Endothelial cell of umbilical vein (primary cell): ENCODE data around the gene TMEM223. TPM values are rescaled to one million over a fixed set of nuclear protein-coding genes. Genes with fewer than 3 reads are reported as not detected.
"Not testable (repeated sequence)": the region's sequence is repeated elsewhere in the genome, so short reads cannot be mapped to it uniquely, and the experiment has no call there.

Experiments used
- Bru-seq: library from RNA; stranded (reverse); fragments of 400-500 nt; gene quantifications from one replicate; lab custom pipeline; 2021; lab: Mats Ljungman, UMichigan
- BruChase-seq, 2 experiments: library from RNA; stranded (reverse); fragments of 400-500 nt; gene quantifications; one replicate each; lab custom pipeline; 2021; lab: Mats Ljungman, UMichigan
- BruUV-seq: library from RNA; stranded (reverse); fragments of 400-500 nt; replicated peaks from 2 replicates; lab custom pipeline; 2021; lab: Mats Ljungman, UMichigan
- CTCF ChIA-PET: fragments of 300-600, 350-600 bp; sonication (Branson Sonifier 250); formaldehyde crosslinking; loops from one replicate; lab custom pipeline; 2021; ENCODE audit warnings: antibody characterized with exemption, inconsistent platforms; lab: Charles Lee
- POLR2A ChIA-PET: fragments of 300-600, 350-600 bp; sonication (Branson Sonifier 250); formaldehyde crosslinking; loops from one replicate; lab custom pipeline; 2021; ENCODE audit warnings: antibody characterized with exemption, inconsistent platforms; lab: Charles Lee
- DNase-seq: peaks from one replicate; pipeline ENCODE4 v3.0.0-alpha.2; 2011; ENCODE audit warnings: low read depth, low spot score
- FAIRE-seq: peaks from 2 replicates; lab custom pipeline; 2011; peaks lifted over from hg19 to GRCh38; lab: Jason Lieb, UNC
- H2AFZ ChIP-seq: 2 replicates; pipeline ENCODE4 v1.6.0; 2012; ENCODE audit warnings: low read depth, low read length, control low read depth, inconsistent platforms
- H3K27ac ChIP-seq: 2 replicates; pipeline ENCODE4 v1.5.1; 2011; ENCODE audit warnings: low read depth, mild to moderate bottlenecking, control low read depth, low read length, moderate library complexity; ENCODE audit not compliant: insufficient read depth
- H3K27me3 ChIP-seq, 2 experiments: 2 replicates each; pipeline versions ENCODE4 v1.6.0 to v1.6.1; 2011; ENCODE audit warnings: low read length in 2 of 2, mixed read lengths in 1 of 2; ENCODE audit not compliant: control insufficient read depth in 2 of 2, insufficient read depth in 2 of 2
- H3K36me3 ChIP-seq, 2 experiments: 2 replicates in 1 of 2; 3 replicates in 1 of 2; pipeline ENCODE4 v1.5.1; 2011; ENCODE audit warnings: low read length in 2 of 2, mild to moderate bottlenecking in 1 of 2, moderate library complexity in 1 of 2; ENCODE audit not compliant: control insufficient read depth in 2 of 2, insufficient read depth in 2 of 2; ENCODE audit errors: extremely low read depth in 1 of 2
- H3K4me1 ChIP-seq: 3 replicates; pipeline ENCODE4 v1.5.1; 2011; ENCODE audit warnings: mild to moderate bottlenecking, low read length; ENCODE audit not compliant: control insufficient read depth, insufficient read depth; ENCODE audit errors: extremely low read depth
- H3K4me2 ChIP-seq: 2 replicates; pipeline ENCODE4 v1.6.1; 2011; ENCODE audit warnings: low read length, control low read depth, mixed read lengths; ENCODE audit not compliant: insufficient read depth
- H3K4me3 ChIP-seq, 3 experiments: fragments of 200-600 bp in 1 of 3; sonication (generic), shearing (Covaris generic) in 1 of 3; replicated peaks in 1 of 3; 2 replicates each; pipeline ENCODE4 v1.5.1; 2011 to 2016; ENCODE audit warnings: control low read depth in 3 of 3, low read length in 3 of 3, mild to moderate bottlenecking in 2 of 3, inconsistent platforms in 1 of 3, low read depth in 1 of 3, moderate library complexity in 1 of 3; ENCODE audit not compliant: insufficient read depth in 1 of 3
- H3K79me2 ChIP-seq: 2 replicates; pipeline ENCODE4 v1.6.0; 2012; ENCODE audit warnings: low read length, inconsistent platforms; ENCODE audit not compliant: control insufficient read depth, insufficient read depth
- H3K9ac ChIP-seq: replicated peaks from 2 replicates; pipeline ENCODE3; 2011; ENCODE audit warnings: low read length, control low read depth; ENCODE audit not compliant: insufficient read depth; ENCODE audit errors: extremely low read depth
- H3K9me1 ChIP-seq: replicated peaks from 3 replicates; pipeline ENCODE4 v1.6.0; 2011; ENCODE audit warnings: mild to moderate bottlenecking, low read length; ENCODE audit not compliant: control insufficient read depth, insufficient read depth; ENCODE audit errors: extremely low read depth
- H3K9me3 ChIP-seq: replicated peaks from 2 replicates; pipeline ENCODE4 v1.5.1; 2012; ENCODE audit warnings: low read length, inconsistent platforms; ENCODE audit not compliant: control insufficient read depth, insufficient read depth
- H4K20me1 ChIP-seq: replicated peaks from 2 replicates; pipeline ENCODE3; 2011; ENCODE audit warnings: mild to moderate bottlenecking, low read length; ENCODE audit not compliant: control insufficient read depth, insufficient read depth; ENCODE audit errors: extremely low read depth
- GATA2 ChIP-seq: IDR thresholded peaks from 2 replicates; pipeline ENCODE4 v1.7.0; 2011; ENCODE audit warnings: low read depth, mild to moderate bottlenecking, moderate library complexity, mixed read lengths, low read length; ENCODE audit not compliant: insufficient read length, insufficient read depth
- POLR2A ChIP-seq: IDR thresholded peaks from 2 replicates; pipeline ENCODE4 v1.6.1; 2012; ENCODE audit warnings: low read depth, mild to moderate bottlenecking, control low read depth, low read length
- POLR2AphosphoS5 ChIP-seq: IDR thresholded peaks from 2 replicates; pipeline ENCODE4 v1.6.1; 2012; ENCODE audit warnings: low read depth, mild to moderate bottlenecking, control low read depth, low read length, moderate library complexity; ENCODE audit not compliant: insufficient read depth
- dilution Hi-C: fragments of 300-500 bp; cut with MboI; formaldehyde crosslinking; loops from one replicate; pipeline ENCODE4 v1.15.0; 2019; ENCODE audit warnings: low sequenced_read_pairs; ENCODE audit not compliant: extremely low pct_ligation_motif_present
- intact Hi-C: fragments of 100-400 bp; cut with micrococcal nuclease; formaldehyde crosslinking; loops from one replicate; pipeline ENCODE4 v1.10.0; 2022
- long read RNA-seq: library from polyadenylated mRNA; stranded (forward); transcript quantifications from one replicate; pipeline ENCODE4 v2.0.0, GENCODE V29; 2021
- polyA minus RNA-seq, 3 experiments: library from RNA; depleted of rRNA, polyadenylated mRNA; stranded (reverse); fragments of >200 nt; gene quantifications; 1 replicate in 1 of 3; 2 replicates in 2 of 3; pipeline ENCODE4 v1.2.3, GENCODE V29; 2011
- polyA plus RNA-seq, 4 experiments: library from polyadenylated mRNA; depleted of rRNA in 3 of 4; stranded (reverse) in 3 of 4; unstranded in 1 of 4; fragments of >200 nt; gene quantifications; 2 replicates each; pipeline versions ENCODE4 v1.2.1 to v1.2.3, GENCODE V29; 2011 to 2012; ENCODE audit warnings: missing spikeins in 1 of 4
- total RNA-seq: library from RNA; stranded (reverse); gene quantifications from 2 replicates; pipeline ENCODE4 v1.2.3, GENCODE V29; 2021

The TMEM223 gene, protein sequence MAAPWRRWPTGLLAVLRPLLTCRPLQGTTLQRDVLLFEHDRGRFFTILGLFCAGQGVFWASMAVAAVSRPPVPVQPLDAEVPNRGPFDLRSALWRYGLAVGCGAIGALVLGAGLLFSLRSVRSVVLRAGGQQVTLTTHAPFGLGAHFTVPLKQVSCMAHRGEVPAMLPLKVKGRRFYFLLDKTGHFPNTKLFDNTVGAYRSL
- total RNA-seq, result 11.8 and 12.7 TPM in 2 replicates
- polyA plus RNA-seq, result 26.7 and 31.8 TPM in 2 replicates
- polyA plus RNA-seq (2011; cell fraction: cytosol; rRNA removed), result 14.6 and 18.3 TPM in 2 replicates
- polyA plus RNA-seq (2011; cell fraction: nucleus; rRNA removed), result 7.5 and 9.6 TPM in 2 replicates
- 9.1 and 10.1 TPM in 2 replicates for polyA plus RNA-seq (2012)
- 6.5 and 7.5 TPM in 2 replicates for polyA minus RNA-seq
- polyA minus RNA-seq (2011; cell fraction: cytosol; rRNA and poly(A)+ RNA removed), result 21.7 TPM
- polyA minus RNA-seq (2011; cell fraction: nucleus; rRNA and poly(A)+ RNA removed), result 4.6 and 5.1 TPM in 2 replicates
- percentile 63 among the genes with signal in this experiment for Bru-seq, nascent RNA
- BruChase-seq, experiment 1, labeled RNA remaining after a 6-hour chase, result percentile 65 among the genes with signal in this experiment
- BruChase-seq, experiment 2, labeled RNA remaining after a 2-hour chase, result percentile 69 among the genes with signal in this experiment
- long read RNA-seq, transcript TMEM223-201 (2 exons, 1,288 nt), result major isoform, 73 of 82 reads
- long read RNA-seq, partial matches to known transcripts, result 0 of 82 reads
- long read RNA-seq, other reads (novel, unspliced or antisense), result 6 of 82 reads

DNA sequence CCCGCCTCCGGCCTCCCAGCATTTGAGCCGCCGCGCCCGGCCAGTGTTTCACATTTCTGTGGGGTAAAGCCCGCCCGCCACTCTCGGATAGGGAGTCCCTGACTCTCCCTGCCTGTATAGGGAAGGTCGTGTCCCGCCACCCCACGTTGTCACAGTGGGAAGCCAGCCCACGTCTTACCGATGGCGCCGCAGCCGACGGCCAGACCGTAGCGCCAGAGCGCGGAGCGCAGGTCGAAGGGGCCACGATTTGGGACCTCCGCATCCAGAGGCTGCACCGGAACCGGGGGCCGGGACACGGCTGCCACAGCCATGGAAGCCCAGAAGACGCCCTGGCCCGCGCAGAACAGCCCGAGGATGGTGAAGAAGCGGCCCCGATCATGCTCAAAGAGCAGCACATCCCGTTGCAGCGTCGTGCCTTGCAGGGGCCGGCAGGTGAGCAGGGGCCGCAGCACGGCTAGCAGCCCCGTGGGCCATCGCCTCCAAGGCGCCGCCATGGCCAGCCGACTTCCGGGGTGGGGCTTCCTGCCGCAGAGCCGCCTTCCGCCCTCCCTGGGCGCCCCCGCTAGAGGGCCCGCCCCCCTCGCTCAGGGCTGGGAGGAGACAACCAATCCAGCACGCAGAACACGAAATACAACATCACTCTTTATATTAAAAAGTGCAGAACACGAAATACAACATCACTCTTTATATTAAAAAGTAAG, at the start of gene TMEM223:
TSS of gene TMEM223 (minus strand) at position 506 of the 701 bp plus-strand sequence. CDS start at position 494, 12 bp downstream.
- H4K20me1 ChIP-seq, result no peaks in the 10 kb centered on the region
- H3K27ac ChIP-seq, result peak within 1 kb of the TSS; percentile 54
- H3K9me1 ChIP-seq, result no peaks in the 10 kb centered on the region
- peaks cover 11% of the 10 kb centered on the region for H3K4me1 ChIP-seq
- peak; percentile 81 for DNase-seq
- CTCF ChIA-PET, result no interaction called here
- H3K4me2 ChIP-seq, result peak within 1 kb of the TSS; percentile 43
- dilution Hi-C loops, result no loop called here
- H3K27me3 ChIP-seq, result no peaks in the 10 kb centered on the region
- BruUV-seq, result no TSS peak
- H3K9me3 ChIP-seq, result no peaks in the 10 kb centered on the region
- H3K9ac ChIP-seq, result peak within 1 kb of the TSS; percentile 42
- no peak for TF ChIP-seq GATA2
- peak; percentile 96 for TF ChIP-seq POLR2A
- peak; percentile 99 for TF ChIP-seq POLR2AphosphoS5
- peak; percentile 95 for FAIRE-seq
- POLR2A ChIA-PET, result interaction anchor here (1.1 to 1.3 kb wide), 3 partner anchors 20 to 50 kb away, joined by 3 to 6 read pairs (median 4); partner anchors contain the start of gene TAF6L
- H3K79me2 ChIP-seq, result peaks cover 27% of the 10 kb centered on the region
- peak within 1 kb of the TSS; percentile 17 to 65 (median 36) for H3K4me3 ChIP-seq
- H3K36me3 ChIP-seq, result peaks cover 20 to 42% of the 10 kb centered on the region in 2 experiments
- H2AFZ ChIP-seq, result peak within 1 kb of the TSS; percentile 5
- intact Hi-C loops, result loop anchor here (1.0 to 2.0 kb wide), 3 partner anchors 13 to 65 kb away; partner anchors contain the start of genes HNRNPUL2, STX5 and TEX54

DNA sequence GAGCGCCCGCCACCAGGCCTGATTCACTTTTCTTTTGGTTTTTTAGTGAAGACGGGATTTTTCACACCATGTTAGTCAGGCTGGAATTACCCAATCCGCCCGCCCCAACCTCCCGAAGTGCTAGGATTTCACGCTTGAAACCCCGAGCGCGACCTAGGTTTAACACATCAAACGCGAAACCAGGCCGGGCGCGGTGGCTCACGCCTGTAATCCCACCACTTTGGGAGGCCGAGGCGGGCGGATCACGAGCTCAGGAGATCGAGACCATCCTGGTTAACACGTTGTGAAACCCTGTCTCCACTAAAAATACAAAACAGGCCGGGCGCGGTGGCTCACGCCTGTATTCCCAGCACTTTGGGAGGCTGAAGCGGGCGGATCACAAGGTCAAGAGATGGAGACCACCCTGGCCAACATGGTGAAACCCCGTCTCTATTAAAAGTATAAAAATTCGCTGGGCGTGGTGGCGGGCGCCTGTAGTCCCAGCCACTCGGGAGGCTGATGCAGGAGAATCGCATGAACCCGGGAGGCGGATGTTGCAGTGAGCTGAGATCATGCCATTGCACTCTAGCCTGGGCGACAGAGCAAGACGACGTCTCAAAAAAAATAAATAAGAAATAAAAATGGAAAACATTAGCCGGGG, 49.0 kb upstream of the TMEM223 start:
- H3K4me3 ChIP-seq, result peak overlapping the region; percentile 24 to 90 (median 84)
- peak overlapping the region; percentile 79 for H3K9ac ChIP-seq
- H2AFZ ChIP-seq, result peak overlapping the region; percentile 19
- dilution Hi-C loops, DNase-seq, BruUV-seq, H3K4me1 ChIP-seq, H3K9me3 ChIP-seq, H3K36me3 ChIP-seq, H3K27me3 ChIP-seq, FAIRE-seq, H4K20me1 ChIP-seq, H3K9me1 ChIP-seq: not testable (repeated sequence)
- POLR2A ChIA-PET, result interaction anchor here (0.6 to 3.4 kb wide), 56 partner anchors 9 to 840 kb away, joined by 3 to 186 read pairs (median 4); partner anchors contain the start of genes C11orf98, CSKMT, EEF1G and GANAB
- H3K79me2 ChIP-seq, result peaks cover 25% of the 10 kb centered on the region
- H3K4me2 ChIP-seq, result peak overlapping the region; percentile 89
- intact Hi-C loops, result loop anchor here (1.0 to 5.0 kb wide), 5 partner anchors 9 to 289 kb away; partner anchors contain the start of genes HNRNPUL2, STX5, TEX54 and TUT1
- CTCF ChIA-PET, result interaction anchor here (1.0 to 3.0 kb wide), 3 partner anchors 41 to 446 kb away, joined by 5 to 27 read pairs (median 7); partner anchors contain the start of genes SLC3A2 and TMEM179B
- peak overlapping the region; percentile 74 for H3K27ac ChIP-seq
